22Rv1 (cell line): ENCODE data around the gene HCK.

Experiments used
- ZFX ChIP-seq: fragments of 450-650 bp; IDR thresholded peaks from 2 replicates; pipeline ENCODE4 v1.6.1; 2017; ENCODE audit warnings: antibody characterized with exemption, borderline replicate concordance
- TF ChIP-seq, protein P1 (sequence below): fragments of 450-650 bp; IDR thresholded peaks from 2 replicates; pipeline ENCODE4 v1.5.1; 2017; ENCODE audit warnings: mild to moderate bottlenecking

DNA sequence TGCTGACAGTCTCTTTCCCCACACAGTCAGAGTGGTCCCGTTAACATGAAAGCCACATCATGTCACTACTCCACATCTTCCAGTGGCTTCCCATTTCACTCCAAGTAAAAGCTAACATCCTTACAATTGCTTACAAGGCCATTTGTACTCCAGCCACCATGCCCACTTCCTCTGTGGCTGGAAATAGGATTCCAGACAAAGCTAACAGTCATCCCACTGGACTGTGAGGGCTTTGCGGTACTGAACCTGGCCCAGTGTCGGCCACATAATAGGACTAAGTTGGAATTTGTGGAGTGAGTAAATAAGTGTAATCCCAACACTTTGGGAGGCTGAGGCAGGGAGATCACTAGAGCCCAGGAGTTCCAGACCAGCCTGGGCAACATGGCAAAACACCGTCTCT lies 31.0 kb upstream of the HCK start:
- TF ChIP-seq, protein P1, sequence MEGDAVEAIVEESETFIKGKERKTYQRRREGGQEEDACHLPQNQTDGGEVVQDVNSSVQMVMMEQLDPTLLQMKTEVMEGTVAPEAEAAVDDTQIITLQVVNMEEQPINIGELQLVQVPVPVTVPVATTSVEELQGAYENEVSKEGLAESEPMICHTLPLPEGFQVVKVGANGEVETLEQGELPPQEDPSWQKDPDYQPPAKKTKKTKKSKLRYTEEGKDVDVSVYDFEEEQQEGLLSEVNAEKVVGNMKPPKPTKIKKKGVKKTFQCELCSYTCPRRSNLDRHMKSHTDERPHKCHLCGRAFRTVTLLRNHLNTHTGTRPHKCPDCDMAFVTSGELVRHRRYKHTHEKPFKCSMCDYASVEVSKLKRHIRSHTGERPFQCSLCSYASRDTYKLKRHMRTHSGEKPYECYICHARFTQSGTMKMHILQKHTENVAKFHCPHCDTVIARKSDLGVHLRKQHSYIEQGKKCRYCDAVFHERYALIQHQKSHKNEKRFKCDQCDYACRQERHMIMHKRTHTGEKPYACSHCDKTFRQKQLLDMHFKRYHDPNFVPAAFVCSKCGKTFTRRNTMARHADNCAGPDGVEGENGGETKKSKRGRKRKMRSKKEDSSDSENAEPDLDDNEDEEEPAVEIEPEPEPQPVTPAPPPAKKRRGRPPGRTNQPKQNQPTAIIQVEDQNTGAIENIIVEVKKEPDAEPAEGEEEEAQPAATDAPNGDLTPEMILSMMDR, result no peak
- TF ChIP-seq ZFX, result no peak
